Natural killer cell (primary cell): ENCODE measurements around the gene ZNF541. TPM values are rescaled to one million over a fixed set of nuclear protein-coding genes. Genes with fewer than 3 reads are reported as not detected.

ENCODE experiments used
- ATAC-seq, 3 donors: fragments of 150-1000 bp in 2 of 3; fragments of 200-7000 bp in 1 of 3; cut with Tn5 transposase; 1 replicate in 1 of 3; 2 replicates in 2 of 3; pipeline ENCODE4 v1.10.0; 2021; ENCODE audit warnings: mild to moderate bottlenecking in 2 of 3, moderate library complexity in 2 of 3
- DNase-seq, 2 donors: peaks; one replicate each; pipeline versions ENCODE4 v3.0.0 to v3.0.0-alpha.2; 2013 to 2021; ENCODE audit warnings: mixed read lengths in 1 of 2
- H3K27ac ChIP-seq: one replicate; pipeline ENCODE4 v1.5.1; 2013; ENCODE audit warnings: mild to moderate bottlenecking, low read length
- H3K27me3 ChIP-seq: one replicate; pipeline ENCODE4 v1.6.1; 2013; ENCODE audit warnings: low read length; ENCODE audit not compliant: control insufficient read depth, insufficient read depth
- H3K36me3 ChIP-seq: one replicate; pipeline ENCODE4 v1.6.1; 2013; ENCODE audit warnings: low read length; ENCODE audit not compliant: control insufficient read depth, insufficient read depth
- H3K4me1 ChIP-seq: one replicate; pipeline ENCODE4 v1.6.1; 2013; ENCODE audit warnings: low read length; ENCODE audit not compliant: control insufficient read depth, insufficient read depth
- H3K4me3 ChIP-seq: one replicate; pipeline ENCODE4 v1.5.1; 2013; ENCODE audit warnings: low read length
- H3K9me3 ChIP-seq: one replicate; pipeline ENCODE4 v1.6.1; 2013; ENCODE audit warnings: low read length; ENCODE audit not compliant: control insufficient read depth, insufficient read depth
- H3K27ac Mint-ChIP-seq, 2 donors: one replicate each; pipeline ENCODE4 v1.8.0; 2022; ENCODE audit warnings: mild to moderate bottlenecking in 2 of 2, mixed read lengths in 2 of 2, moderate library complexity in 1 of 2
- H3K27me3 Mint-ChIP-seq, 2 donors: one replicate each; pipeline ENCODE4 v1.8.0; 2022; ENCODE audit warnings: low read depth in 2 of 2, mixed read lengths in 2 of 2
- H3K36me3 Mint-ChIP-seq: one replicate; pipeline ENCODE4 v1.8.0; 2022; ENCODE audit warnings: mixed read lengths
- H3K4me1 Mint-ChIP-seq, 2 donors: one replicate each; pipeline ENCODE4 v1.8.0; 2022; ENCODE audit warnings: mixed read lengths in 2 of 2
- H3K4me3 Mint-ChIP-seq: one replicate; pipeline ENCODE4 v1.8.0; 2022; ENCODE audit warnings: mild to moderate bottlenecking, moderate library complexity, mixed read lengths
- H3K9me3 Mint-ChIP-seq, 2 donors: one replicate each; pipeline ENCODE4 v1.8.0; 2022; ENCODE audit warnings: mixed read lengths in 2 of 2
- WGBS: methylation state at CpG from one replicate; pipeline ENCODE4 v1.1.7; 2013; ENCODE audit warnings: missing lambda C conversion rate; ENCODE audit not compliant: insufficient coverage; 5-methylcytosine and 5-hydroxymethylcytosine counted together
- intact Hi-C: fragments of 100-400 bp; cut with micrococcal nuclease; formaldehyde crosslinking; loops from one replicate; pipeline ENCODE4 v1.14.2; 2022
- total RNA-seq, 4 donors: library from RNA; stranded (reverse); fragments of 120-200 nt in 1 of 4; gene quantifications; one replicate each; pipeline versions ENCODE4 v1.2.3 to v1.2.4, GENCODE V29; 2013 to 2022
- TF ChIP-seq, protein P1 (sequence below): fragments of 200-600 bp; IDR thresholded peaks from one replicate; pipeline ENCODE4 v1.8.0; 2022; ENCODE audit warnings: antibody characterized with exemption

Gene ZNF541
- total RNA-seq, 3 donors from 2014 or later (not counting 1 experiment from before 2014, with no cell fraction given), result 1.5 to 2.0 (median 1.5) TPM

DNA sequence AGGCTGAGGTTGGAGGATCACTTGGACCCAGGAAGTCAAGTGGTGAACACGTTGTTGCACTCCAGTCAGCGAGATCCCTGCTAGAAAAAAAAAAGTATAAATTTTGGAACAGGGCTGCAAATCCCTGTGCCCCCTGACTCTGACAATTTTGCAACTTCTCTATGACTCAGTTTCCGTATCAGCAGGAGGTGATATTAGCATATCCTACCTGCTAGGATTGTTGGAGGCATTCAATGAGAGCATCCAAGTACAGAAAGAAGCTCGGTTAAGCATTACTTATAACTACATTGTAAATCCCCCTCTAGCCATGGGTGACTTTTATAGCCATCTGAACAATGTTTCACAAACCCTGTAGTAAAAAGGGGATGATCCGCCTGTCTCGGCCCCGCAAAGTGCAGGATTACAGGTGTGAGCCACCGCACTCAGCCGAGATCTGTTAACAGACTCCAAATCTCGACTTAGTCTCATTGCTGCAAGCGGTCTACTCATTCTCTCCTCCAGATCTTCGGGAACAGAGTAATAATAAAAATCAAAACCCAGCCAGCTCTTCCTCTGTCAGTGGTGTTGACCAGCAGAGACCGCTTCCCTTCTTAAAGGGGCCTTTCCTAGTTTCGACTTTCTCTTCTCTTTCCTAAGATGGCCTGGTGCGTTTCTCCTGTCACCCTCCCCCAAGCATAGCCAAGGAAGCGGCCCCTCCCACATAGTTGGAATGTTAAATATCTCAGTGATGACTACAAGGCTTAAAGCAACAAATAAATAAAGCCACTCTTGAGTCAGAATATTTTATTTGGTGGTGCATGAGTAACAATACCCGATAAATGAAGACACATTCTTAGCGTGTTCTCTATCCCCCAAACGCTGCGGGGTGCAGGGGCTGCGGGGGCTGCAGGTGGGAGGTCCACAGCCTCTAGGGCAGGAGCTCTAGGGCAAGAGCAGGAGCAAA lies 25.7 kb upstream of the ZNF541 start:
- Mint-ChIP-seq H3K4me3 (peak overlapping the region; percentile 45), H3K27ac (peak overlapping the region; percentile 42 to 46), H3K36me3 (no peaks in the 10 kb centered on the region), H3K4me1 (peaks cover 30 to 34% of the 10 kb centered on the region in 2 donors), H3K9me3 (no peaks in the 10 kb centered on the region), H3K27me3 (no peaks in the 10 kb centered on the region)
- Histone ChIP-seq H3K27ac (no peak overlapping the region), H3K9me3 (no peaks in the 10 kb centered on the region), H3K4me3 (no peak overlapping the region), H3K36me3 (no peaks in the 10 kb centered on the region), H3K27me3 (no peaks in the 10 kb centered on the region), H3K4me1 (peaks cover 51% of the 10 kb centered on the region)
- TF ChIP-seq, protein P1, sequence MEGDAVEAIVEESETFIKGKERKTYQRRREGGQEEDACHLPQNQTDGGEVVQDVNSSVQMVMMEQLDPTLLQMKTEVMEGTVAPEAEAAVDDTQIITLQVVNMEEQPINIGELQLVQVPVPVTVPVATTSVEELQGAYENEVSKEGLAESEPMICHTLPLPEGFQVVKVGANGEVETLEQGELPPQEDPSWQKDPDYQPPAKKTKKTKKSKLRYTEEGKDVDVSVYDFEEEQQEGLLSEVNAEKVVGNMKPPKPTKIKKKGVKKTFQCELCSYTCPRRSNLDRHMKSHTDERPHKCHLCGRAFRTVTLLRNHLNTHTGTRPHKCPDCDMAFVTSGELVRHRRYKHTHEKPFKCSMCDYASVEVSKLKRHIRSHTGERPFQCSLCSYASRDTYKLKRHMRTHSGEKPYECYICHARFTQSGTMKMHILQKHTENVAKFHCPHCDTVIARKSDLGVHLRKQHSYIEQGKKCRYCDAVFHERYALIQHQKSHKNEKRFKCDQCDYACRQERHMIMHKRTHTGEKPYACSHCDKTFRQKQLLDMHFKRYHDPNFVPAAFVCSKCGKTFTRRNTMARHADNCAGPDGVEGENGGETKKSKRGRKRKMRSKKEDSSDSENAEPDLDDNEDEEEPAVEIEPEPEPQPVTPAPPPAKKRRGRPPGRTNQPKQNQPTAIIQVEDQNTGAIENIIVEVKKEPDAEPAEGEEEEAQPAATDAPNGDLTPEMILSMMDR, result no peak
- WGBS, result 50% methylated on average over 19 of the region's 21 CpGs
- DNase-seq (no peak), ATAC-seq (no peak)
- intact Hi-C loops, result no loop called here

GRCh38 chr19:47595944-47596343 lies 23.0 kb upstream of the ZNF541 start:
- H3K4me1 ChIP-seq, result peaks cover 45% of the 10 kb centered on the region
- TF ChIP-seq, protein P1, result no peak
- H3K27me3 Mint-ChIP-seq, result peaks cover 0 to 3% of the 10 kb centered on the region in 2 donors
- no peak overlapping the region for H3K4me3 ChIP-seq
- WGBS, result 33% methylated on average over 5 of the region's 6 CpGs
- no peaks in the 10 kb centered on the region for H3K9me3 Mint-ChIP-seq
- no peaks in the 10 kb centered on the region for H3K27me3 ChIP-seq
- intact Hi-C loops, result no loop called here
- H3K4me1 Mint-ChIP-seq, result peaks cover 27 to 31% of the 10 kb centered on the region in 2 donors
- H3K36me3 Mint-ChIP-seq, result no peaks in the 10 kb centered on the region
- peak overlapping the region; percentile 36 for H3K27ac ChIP-seq
- no peaks in the 10 kb centered on the region for H3K9me3 ChIP-seq
- no peak for ATAC-seq
- peak overlapping the region; percentile 71 for H3K27ac Mint-ChIP-seq
- H3K36me3 ChIP-seq, result no peaks in the 10 kb centered on the region
- peak in 1 of 2 donors; percentile 31 for DNase-seq
- H3K4me3 Mint-ChIP-seq, result peak overlapping the region; percentile 40

DNA sequence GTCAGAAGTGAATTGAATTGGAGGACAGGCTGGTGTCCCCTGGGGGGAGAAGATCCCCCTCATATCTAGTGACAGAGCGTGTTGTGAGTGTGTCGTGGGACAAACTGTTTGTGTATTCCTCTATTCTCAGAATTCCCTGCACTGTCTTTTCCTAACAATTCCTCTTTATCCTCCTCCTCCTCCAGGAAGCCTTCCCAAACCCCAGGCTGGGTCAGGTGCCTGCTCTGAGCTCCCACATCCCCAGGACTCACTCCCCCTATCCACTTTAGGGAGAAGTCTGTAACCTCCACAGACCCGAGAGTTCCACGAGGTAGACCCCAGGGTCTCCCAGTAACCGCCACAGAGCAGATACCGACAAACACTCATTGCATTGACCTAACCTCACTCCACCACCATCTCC lies 20.9 kb upstream of the ZNF541 start:
- ATAC-seq, result no peak

More for the DNA sequence above, 20.9 kb upstream of the ZNF541 start:
- H3K27ac Mint-ChIP-seq, result no peak overlapping the region
- peaks cover 0 to 3% of the 10 kb centered on the region in 2 donors for H3K27me3 Mint-ChIP-seq
- Histone ChIP-seq H3K4me1 (peaks cover 30% of the 10 kb centered on the region), H3K27ac (no peak overlapping the region), H3K4me3 (no peak overlapping the region), H3K27me3 (no peaks in the 10 kb centered on the region), H3K36me3 (no peaks in the 10 kb centered on the region), H3K9me3 (no peaks in the 10 kb centered on the region)
- peaks cover 14 to 16% of the 10 kb centered on the region in 2 donors for H3K4me1 Mint-ChIP-seq
- DNase-seq, result no peak
- H3K36me3 Mint-ChIP-seq, result no peaks in the 10 kb centered on the region
- intact Hi-C loops, result no loop called here
- WGBS, result 90% methylated on average over 6 of the region's 6 CpGs
- TF ChIP-seq, protein P1, result no peak
- no peaks in the 10 kb centered on the region for H3K9me3 Mint-ChIP-seq
- no peak overlapping the region for H3K4me3 Mint-ChIP-seq
